A549 (cell line): ENCODE measurements around the gene PMPCA. TPM values are rescaled to one million over a fixed set of nuclear protein-coding genes. Genes with fewer than 3 reads are reported as not detected.

Source experiments
- BHLHE40 ChIP-seq: IDR thresholded peaks from 2 replicates; pipeline ENCODE4 v1.6.1; 2012; ENCODE audit warnings: low read depth, low read length, inconsistent platforms
- CBX2 ChIP-seq: fragments of 200-600 bp; sonication (generic); IDR thresholded peaks from 2 replicates; pipeline ENCODE4 v1.6.1; 2016; ENCODE audit warnings: low read depth, mild to moderate bottlenecking, borderline replicate concordance
- CEBPB ChIP-seq, 2 experiments: fragments of >200 bp in 1 of 2; sonication (Bioruptor Twin) in 1 of 2; formaldehyde crosslinking in 1 of 2; IDR thresholded peaks; 2 replicates each; pipeline ENCODE4 v1.6.1; 2012 to 2016
- CHD4 ChIP-seq: fragments of 200-600 bp; sonication (generic); IDR thresholded peaks from 2 replicates; pipeline ENCODE4 v1.6.1; 2016; ENCODE audit warnings: antibody characterized with exemption, mild to moderate bottlenecking, borderline replicate concordance
- EHMT2 ChIP-seq: fragments of 200-600 bp; sonication (generic); IDR thresholded peaks from 2 replicates; pipeline ENCODE4 v1.6.1; 2016; ENCODE audit warnings: antibody characterized with exemption, low read depth, mild to moderate bottlenecking, moderate library complexity
- EP300 ChIP-seq, 2 experiments: fragments of >200 bp; sonication (Bioruptor Twin); formaldehyde crosslinking; IDR thresholded peaks; 2 replicates in 1 of 2; 3 replicates in 1 of 2; pipeline ENCODE4 v1.6.1; 2016 to 2017
- FOSB ChIP-seq: fragments of 250-450 bp; sonication (Bioruptor Pico); IDR thresholded peaks from 2 replicates; pipeline ENCODE4 v1.5.0; 2020; ENCODE audit warnings: mild to moderate bottlenecking, moderate library complexity
- FOXS1 ChIP-seq: fragments of 250-450 bp; sonication (Bioruptor Pico); IDR thresholded peaks from 2 replicates; pipeline ENCODE4 v1.5.0; 2020; ENCODE audit warnings: mild to moderate bottlenecking, moderate library complexity
- GATA3 ChIP-seq: IDR thresholded peaks from 2 replicates; pipeline ENCODE4 v1.6.1; 2012; ENCODE audit warnings: borderline replicate concordance
- HDAC2 ChIP-seq: fragments of 200-600 bp; sonication (generic); IDR thresholded peaks from 2 replicates; pipeline ENCODE4 v1.6.1; 2016
- HOXA7 ChIP-seq: fragments of 250-450 bp; sonication (Bioruptor Pico); IDR thresholded peaks from 2 replicates; pipeline ENCODE4 v1.5.0; 2020; ENCODE audit warnings: mild to moderate bottlenecking, moderate library complexity
- HOXB13 ChIP-seq: fragments of 250-450 bp; sonication (Bioruptor Pico); IDR thresholded peaks from 2 replicates; pipeline ENCODE4 v1.5.0; 2020; ENCODE audit warnings: low read depth, mild to moderate bottlenecking, moderate library complexity
- HOXB5 ChIP-seq: fragments of 250-450 bp; sonication (Bioruptor Pico); IDR thresholded peaks from 2 replicates; pipeline ENCODE4 v1.5.0; 2020; ENCODE audit warnings: mild to moderate bottlenecking, moderate library complexity
- JUNB ChIP-seq: fragments of >200 bp; sonication (Bioruptor Twin); formaldehyde crosslinking; IDR thresholded peaks from 2 replicates; pipeline ENCODE4 v1.6.1; 2016
- KDM1A ChIP-seq: fragments of 200-600 bp; sonication (generic); IDR thresholded peaks from 2 replicates; pipeline ENCODE4 v1.6.1; 2016; ENCODE audit warnings: low read depth, mild to moderate bottlenecking
- KDM5A ChIP-seq: fragments of 200-600 bp; sonication (generic); IDR thresholded peaks from 2 replicates; pipeline ENCODE4 v1.6.1; 2016; ENCODE audit warnings: antibody characterized with exemption, mild to moderate bottlenecking
- MAFK ChIP-seq: fragments of 450-650 bp; IDR thresholded peaks from 2 replicates; pipeline ENCODE4 v1.6.1; 2014; ENCODE audit not compliant: partially characterized antibody
- MAZ ChIP-seq: fragments of 150-350 bp; IDR thresholded peaks from 2 replicates; pipeline ENCODE4 v1.6.1; 2014; ENCODE audit warnings: antibody characterized with exemption, low read depth, low read length, borderline replicate concordance
- MYC ChIP-seq: IDR thresholded peaks from 2 replicates; pipeline ENCODE4 v1.6.1; 2012; ENCODE audit warnings: mild to moderate bottlenecking, inconsistent platforms, low read length, improper control_type of control experiment, borderline replicate concordance
- POLR2AphosphoS2 ChIP-seq: conservative IDR thresholded peaks from 2 replicates; pipeline ENCODE4 v1.6.1; 2012; ENCODE audit warnings: low read length, improper control_type of control experiment, inconsistent platforms
- RAD21 ChIP-seq, 2 experiments: fragments of >200 bp in 1 of 2; sonication (Bioruptor Twin) in 1 of 2; formaldehyde crosslinking in 1 of 2; IDR thresholded peaks in 1 of 2; conservative IDR thresholded peaks in 1 of 2; 2 replicates in 1 of 2; 3 replicates in 1 of 2; pipeline ENCODE4 v1.6.1; 2012 to 2018; ENCODE audit warnings: inconsistent platforms in 1 of 2
- RARB ChIP-seq: fragments of 250-450 bp; sonication (Bioruptor Pico); IDR thresholded peaks from 2 replicates; pipeline ENCODE4 v1.8.0; 2021; ENCODE audit warnings: mild to moderate bottlenecking, moderate library complexity
- RCOR1 ChIP-seq: fragments of 150-350 bp; IDR thresholded peaks from 2 replicates; pipeline ENCODE4 v1.6.1; 2014; ENCODE audit warnings: antibody characterized with exemption, low read length, low read depth
- RFX5 ChIP-seq: fragments of 450-650 bp; IDR thresholded peaks from 2 replicates; pipeline ENCODE4 v1.7.1; 2014; ENCODE audit warnings: antibody characterized with exemption, mild to moderate bottlenecking, moderate library complexity
- SMC3 ChIP-seq: fragments of >200 bp; sonication (Bioruptor Twin); formaldehyde crosslinking; IDR thresholded peaks from 3 replicates; pipeline ENCODE4 v1.6.1; 2018; ENCODE audit warnings: inconsistent platforms
- SREBF2 ChIP-seq: fragments of 450-650 bp; IDR thresholded peaks from 2 replicates; pipeline ENCODE4 v1.6.1; 2014; ENCODE audit warnings: mild to moderate bottlenecking, moderate library complexity
- TFCP2L1 ChIP-seq: fragments of 250-450 bp; sonication (Bioruptor Pico); IDR thresholded peaks from 2 replicates; pipeline ENCODE4 v1.5.0; 2021; ENCODE audit warnings: mild to moderate bottlenecking
- TP53 ChIP-seq: fragments of 250-450 bp; sonication (Bioruptor Pico); IDR thresholded peaks from 2 replicates; pipeline ENCODE4 v1.5.0; 2021; ENCODE audit warnings: mild to moderate bottlenecking, moderate library complexity
- ZNF302 ChIP-seq: fragments of 250-450 bp; sonication (Bioruptor Pico); IDR thresholded peaks from 2 replicates; pipeline ENCODE4 v1.9.0; 2021; ENCODE audit warnings: inconsistent platforms, mild to moderate bottlenecking, moderate library complexity
- ZSCAN20 ChIP-seq: fragments of 250-450 bp; sonication (Bioruptor Pico); IDR thresholded peaks from 2 replicates; pipeline ENCODE4 v1.8.0; 2022; ENCODE audit warnings: mild to moderate bottlenecking, moderate library complexity
- polyA plus RNA-seq, 4 experiments: library from polyadenylated mRNA; depleted of rRNA in 3 of 4; stranded (reverse); fragments of >200 nt; fragmentation: RNase III in 1 of 4; extraction: RNeasy Plus Mini Kit Qiagen cat#74134 plus additional on column Dnase treatment in 1 of 4; gene quantifications; 2 replicates in 3 of 4; 3 replicates in 1 of 4; pipeline ENCODE4 v1.2.3, GENCODE V29; 2011 to 2017
- TF ChIP-seq, protein P1 (sequence below): fragments of 250-450 bp; sonication (Bioruptor Pico); IDR thresholded peaks from 2 replicates; pipeline ENCODE4 v1.5.0; 2021; ENCODE audit warnings: mild to moderate bottlenecking, moderate library complexity, borderline replicate concordance
- TF ChIP-seq, protein P2 (sequence below): fragments of >200 bp; sonication (Bioruptor Twin); formaldehyde crosslinking; IDR thresholded peaks from 2 replicates; pipeline ENCODE4 v1.6.1; 2016
- TF ChIP-seq, protein P3 (sequence below): IDR thresholded peaks from 2 replicates; pipeline ENCODE4 v1.6.1; 2012
- TF ChIP-seq, protein P4 (sequence below): fragments of 200-600 bp; sonication (generic); IDR thresholded peaks from 2 replicates; pipeline ENCODE4 v1.6.1; 2016; ENCODE audit warnings: antibody characterized with exemption, mild to moderate bottlenecking, moderate library complexity
- TF ChIP-seq, protein P5 (sequence below): fragments of 450-650 bp; IDR thresholded peaks from 2 replicates; pipeline ENCODE4 v1.6.1; 2014; ENCODE audit warnings: antibody characterized with exemption

PMPCA gene
- polyA plus RNA-seq, 2 of the 4 experiments (the other 2 are of a cell fraction): 71.1 to 89.2 TPM

DNA sequence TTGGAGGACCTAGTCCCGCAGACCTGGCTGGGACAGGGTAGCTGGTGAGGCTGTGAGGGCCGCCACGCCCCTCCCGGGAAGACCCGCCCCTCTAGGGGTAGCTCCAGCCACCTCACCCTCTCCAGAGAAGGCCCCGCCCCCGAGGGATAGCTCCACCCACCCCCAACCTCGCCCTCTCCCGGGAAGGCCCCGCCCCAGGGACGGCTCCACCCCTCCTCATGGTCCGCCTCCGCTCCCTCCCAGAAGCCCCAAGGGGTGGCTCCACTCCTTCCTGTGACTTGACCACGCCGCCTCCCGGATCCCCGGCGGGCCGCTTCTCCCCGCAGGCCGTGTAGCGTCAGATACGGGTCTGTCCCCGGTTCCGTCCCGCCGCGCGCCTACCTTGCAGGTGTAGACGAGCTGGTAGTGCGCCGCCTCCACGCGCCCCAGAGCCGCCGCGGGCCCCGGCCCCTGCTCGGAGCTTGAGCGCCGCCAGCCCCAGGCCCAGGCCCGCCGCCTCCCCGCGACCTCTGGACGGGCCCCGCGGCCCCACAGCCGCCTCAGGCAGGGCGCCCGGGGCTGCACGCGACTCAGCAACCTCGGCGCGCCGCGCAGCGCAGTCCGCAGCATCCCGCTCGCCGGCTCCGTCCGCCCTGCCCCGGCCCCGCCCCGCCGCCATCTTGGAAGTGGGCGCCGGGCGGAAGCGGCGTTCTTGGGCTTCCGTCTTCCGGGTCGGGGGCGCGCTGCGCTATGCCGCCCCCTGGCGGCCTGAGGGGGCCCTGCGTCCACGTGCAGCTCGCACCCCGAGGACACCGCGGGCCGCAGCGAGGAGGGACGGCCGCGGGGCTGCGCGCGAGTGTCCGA lies 47.1 kb upstream of the PMPCA start, which contains the start of gene DNLZ (continued):
- TF ChIP-seq KDM5A: no peak
- no peak for TF ChIP-seq RCOR1
- no peak for TF ChIP-seq RARB
- peak; percentile 85; the same call in 1 of the 2 replicates for TF ChIP-seq TP53 (CRISPR knock-in tag)
- no peak for TF ChIP-seq HDAC2
- TF ChIP-seq, protein P1, sequence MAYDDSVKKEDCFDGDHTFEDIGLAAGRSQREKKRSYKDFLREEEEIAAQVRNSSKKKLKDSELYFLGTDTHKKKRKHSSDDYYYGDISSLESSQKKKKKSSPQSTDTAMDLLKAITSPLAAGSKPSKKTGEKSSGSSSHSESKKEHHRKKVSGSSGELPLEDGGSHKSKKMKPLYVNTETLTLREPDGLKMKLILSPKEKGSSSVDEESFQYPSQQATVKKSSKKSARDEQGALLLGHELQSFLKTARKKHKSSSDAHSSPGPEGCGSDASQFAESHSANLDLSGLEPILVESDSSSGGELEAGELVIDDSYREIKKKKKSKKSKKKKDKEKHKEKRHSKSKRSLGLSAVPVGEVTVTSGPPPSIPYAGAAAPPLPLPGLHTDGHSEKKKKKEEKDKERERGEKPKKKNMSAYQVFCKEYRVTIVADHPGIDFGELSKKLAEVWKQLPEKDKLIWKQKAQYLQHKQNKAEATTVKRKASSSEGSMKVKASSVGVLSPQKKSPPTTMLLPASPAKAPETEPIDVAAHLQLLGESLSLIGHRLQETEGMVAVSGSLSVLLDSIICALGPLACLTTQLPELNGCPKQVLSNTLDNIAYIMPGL (CRISPR knock-in tag): no peak
- no peak for TF ChIP-seq ZNF302 (CRISPR knock-in tag)
- no peak for TF ChIP-seq FOXS1 (CRISPR knock-in tag)
- TF ChIP-seq ZSCAN20 (CRISPR knock-in tag): peak; percentile 35; the same call in 1 of the 2 replicates
- no peak for TF ChIP-seq HOXA7
- no peak for TF ChIP-seq EP300 (IDR thresholded peaks at IDR 0.05)
- TF ChIP-seq BHLHE40: peak; percentile 85
- no peak for TF ChIP-seq POLR2AphosphoS2
- no peak for TF ChIP-seq KDM1A
- TF ChIP-seq, protein P2, sequence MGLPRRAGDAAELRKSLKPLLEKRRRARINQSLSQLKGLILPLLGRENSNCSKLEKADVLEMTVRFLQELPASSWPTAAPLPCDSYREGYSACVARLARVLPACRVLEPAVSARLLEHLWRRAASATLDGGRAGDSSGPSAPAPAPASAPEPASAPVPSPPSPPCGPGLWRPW: no peak
- TF ChIP-seq, protein P3, sequence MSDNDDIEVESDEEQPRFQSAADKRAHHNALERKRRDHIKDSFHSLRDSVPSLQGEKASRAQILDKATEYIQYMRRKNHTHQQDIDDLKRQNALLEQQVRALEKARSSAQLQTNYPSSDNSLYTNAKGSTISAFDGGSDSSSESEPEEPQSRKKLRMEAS: peak; percentile 100
- TF ChIP-seq, protein P4, sequence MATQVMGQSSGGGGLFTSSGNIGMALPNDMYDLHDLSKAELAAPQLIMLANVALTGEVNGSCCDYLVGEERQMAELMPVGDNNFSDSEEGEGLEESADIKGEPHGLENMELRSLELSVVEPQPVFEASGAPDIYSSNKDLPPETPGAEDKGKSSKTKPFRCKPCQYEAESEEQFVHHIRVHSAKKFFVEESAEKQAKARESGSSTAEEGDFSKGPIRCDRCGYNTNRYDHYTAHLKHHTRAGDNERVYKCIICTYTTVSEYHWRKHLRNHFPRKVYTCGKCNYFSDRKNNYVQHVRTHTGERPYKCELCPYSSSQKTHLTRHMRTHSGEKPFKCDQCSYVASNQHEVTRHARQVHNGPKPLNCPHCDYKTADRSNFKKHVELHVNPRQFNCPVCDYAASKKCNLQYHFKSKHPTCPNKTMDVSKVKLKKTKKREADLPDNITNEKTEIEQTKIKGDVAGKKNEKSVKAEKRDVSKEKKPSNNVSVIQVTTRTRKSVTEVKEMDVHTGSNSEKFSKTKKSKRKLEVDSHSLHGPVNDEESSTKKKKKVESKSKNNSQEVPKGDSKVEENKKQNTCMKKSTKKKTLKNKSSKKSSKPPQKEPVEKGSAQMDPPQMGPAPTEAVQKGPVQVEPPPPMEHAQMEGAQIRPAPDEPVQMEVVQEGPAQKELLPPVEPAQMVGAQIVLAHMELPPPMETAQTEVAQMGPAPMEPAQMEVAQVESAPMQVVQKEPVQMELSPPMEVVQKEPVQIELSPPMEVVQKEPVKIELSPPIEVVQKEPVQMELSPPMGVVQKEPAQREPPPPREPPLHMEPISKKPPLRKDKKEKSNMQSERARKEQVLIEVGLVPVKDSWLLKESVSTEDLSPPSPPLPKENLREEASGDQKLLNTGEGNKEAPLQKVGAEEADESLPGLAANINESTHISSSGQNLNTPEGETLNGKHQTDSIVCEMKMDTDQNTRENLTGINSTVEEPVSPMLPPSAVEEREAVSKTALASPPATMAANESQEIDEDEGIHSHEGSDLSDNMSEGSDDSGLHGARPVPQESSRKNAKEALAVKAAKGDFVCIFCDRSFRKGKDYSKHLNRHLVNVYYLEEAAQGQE: no peak
- TF ChIP-seq HOXB13 (CRISPR knock-in tag): no peak
- TF ChIP-seq SMC3: peak; percentile 66
- peak; percentile 74; the same call in 1 of the 2 replicates for TF ChIP-seq HOXB5 (CRISPR knock-in tag)
- TF ChIP-seq GATA3: no peak
- TF ChIP-seq RAD21 (conservative IDR thresholded peaks at IDR 0.05 in 1 of 2, IDR thresholded peaks at IDR 0.05 in 1 of 2): peak in 1 of 2 experiments; percentile 53; a peak in 4 of 5 replicates
- TF ChIP-seq, protein P5, sequence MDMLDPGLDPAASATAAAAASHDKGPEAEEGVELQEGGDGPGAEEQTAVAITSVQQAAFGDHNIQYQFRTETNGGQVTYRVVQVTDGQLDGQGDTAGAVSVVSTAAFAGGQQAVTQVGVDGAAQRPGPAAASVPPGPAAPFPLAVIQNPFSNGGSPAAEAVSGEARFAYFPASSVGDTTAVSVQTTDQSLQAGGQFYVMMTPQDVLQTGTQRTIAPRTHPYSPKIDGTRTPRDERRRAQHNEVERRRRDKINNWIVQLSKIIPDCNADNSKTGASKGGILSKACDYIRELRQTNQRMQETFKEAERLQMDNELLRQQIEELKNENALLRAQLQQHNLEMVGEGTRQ: no peak
- TF ChIP-seq MYC: peak; percentile 97
- TF ChIP-seq CBX2: no peak
- TF ChIP-seq RFX5: no peak; the same call in 1 of the 2 replicates
- TF ChIP-seq MAZ: 0 out of 2 replicates have a peak, but pooled peaks have one; percentile 34
- TF ChIP-seq CHD4: no peak
- TF ChIP-seq EHMT2: no peak
- TF ChIP-seq FOSB: no peak
- no peak for TF ChIP-seq MAFK
- no peak for TF ChIP-seq JUNB
- TF ChIP-seq SREBF2: no peak
- no peak for TF ChIP-seq TFCP2L1 (CRISPR knock-in tag)
- TF ChIP-seq CEBPB (IDR thresholded peaks at IDR 0.05): no peak
